Large intestine (tissue), 3 donors: ENCODE results near the gene KCNJ12. TPM values are rescaled to one million over a fixed set of nuclear protein-coding genes. Genes with fewer than 3 reads are reported as not detected.
"Not testable (repeated sequence)": the region's sequence is repeated elsewhere in the genome, so short reads cannot be mapped to it uniquely, and the experiment has no call there.

Experiments used
- DNase-seq, 2 donors: peaks; one replicate each; pipeline versions ENCODE4 v3.0.0 to v3.0.0-alpha.2; 2013
- H3K27ac ChIP-seq: one replicate; pipeline ENCODE4 v1.5.1; 2013; ENCODE audit warnings: low read length
- H3K27me3 ChIP-seq: 2 replicates; pipeline ENCODE4 v1.6.1; 2013; ENCODE audit warnings: low read length; ENCODE audit not compliant: control insufficient read depth, insufficient read depth
- H3K36me3 ChIP-seq: 2 replicates; pipeline ENCODE4 v1.6.1; 2013; ENCODE audit warnings: low read length; ENCODE audit not compliant: control insufficient read depth, insufficient read depth
- H3K4me1 ChIP-seq: one replicate; pipeline ENCODE4 v1.6.1; 2013; ENCODE audit warnings: low read length; ENCODE audit not compliant: control insufficient read depth, insufficient read depth
- H3K4me3 ChIP-seq: one replicate; pipeline ENCODE4 v1.5.1; 2013; ENCODE audit warnings: low read length
- H3K9me3 ChIP-seq: one replicate; pipeline ENCODE4 v1.6.1; 2013; ENCODE audit warnings: mild to moderate bottlenecking, low read depth, low read length, moderate library complexity; ENCODE audit not compliant: control insufficient read depth
- WGBS: methylation state at CpG from one replicate; pipeline ENCODE4 v1.1.5; 2013; ENCODE audit warnings: low lambda C conversion rate; ENCODE audit not compliant: insufficient coverage; 5-methylcytosine and 5-hydroxymethylcytosine counted together
- polyA plus RNA-seq: library from polyadenylated mRNA; unstranded; fragments of 120-200 nt; gene quantifications from one replicate; pipeline ENCODE4 v1.2.1, GENCODE V29; 2013

Gene KCNJ12
- polyA plus RNA-seq, 1 donor = 18.4 TPM

DNA sequence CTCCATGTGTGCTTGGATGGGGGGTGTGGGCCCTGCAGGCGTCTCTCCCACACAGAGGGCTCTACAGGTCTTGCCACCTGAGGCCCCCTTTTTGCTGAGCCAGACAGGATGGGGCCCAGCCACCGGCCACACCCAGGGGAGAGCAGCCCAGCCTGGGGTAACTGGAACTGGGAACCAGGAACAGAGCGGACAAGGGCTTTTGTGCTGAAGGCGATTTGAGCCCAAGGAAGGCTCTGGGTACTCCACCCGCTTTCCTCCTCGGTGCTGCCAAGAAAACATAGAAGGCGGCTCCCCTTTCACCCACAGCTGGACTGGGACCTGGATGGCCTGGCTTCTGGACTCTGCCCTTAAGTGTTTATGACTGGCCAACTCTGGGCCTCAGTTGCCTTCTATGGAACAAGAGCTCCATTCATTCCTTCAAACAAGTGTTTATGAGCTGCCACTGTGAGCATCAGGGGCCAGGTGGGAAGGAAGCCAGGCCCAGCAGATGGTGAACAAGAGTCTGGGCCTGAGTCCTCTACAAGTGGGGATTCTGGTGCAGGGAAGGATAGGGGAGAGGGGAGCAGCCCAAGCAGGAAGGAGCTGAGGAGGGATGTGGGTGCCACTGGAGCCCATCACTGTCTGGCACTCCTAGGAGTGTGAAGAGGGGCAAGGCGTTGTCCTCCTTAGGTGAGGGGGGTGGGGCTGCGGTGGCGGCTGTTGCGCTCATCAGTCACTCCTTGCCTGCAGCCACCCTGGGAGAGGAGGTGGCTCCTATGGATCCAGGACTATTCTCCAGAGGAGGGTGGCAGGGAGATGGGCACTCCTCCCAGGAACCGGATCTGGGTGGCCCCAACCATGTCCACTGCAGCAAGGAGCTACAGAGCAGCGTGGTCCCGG lies 46.4 kb downstream of the KCNJ12 start:
- H3K27me3 ChIP-seq, DNase-seq, H3K4me3 ChIP-seq, H3K4me1 ChIP-seq, H3K27ac ChIP-seq, H3K36me3 ChIP-seq, H3K9me3 ChIP-seq: not testable (repeated sequence)
- WGBS = no CpG with 5 or more reads among the region's 14 CpGs

DNA sequence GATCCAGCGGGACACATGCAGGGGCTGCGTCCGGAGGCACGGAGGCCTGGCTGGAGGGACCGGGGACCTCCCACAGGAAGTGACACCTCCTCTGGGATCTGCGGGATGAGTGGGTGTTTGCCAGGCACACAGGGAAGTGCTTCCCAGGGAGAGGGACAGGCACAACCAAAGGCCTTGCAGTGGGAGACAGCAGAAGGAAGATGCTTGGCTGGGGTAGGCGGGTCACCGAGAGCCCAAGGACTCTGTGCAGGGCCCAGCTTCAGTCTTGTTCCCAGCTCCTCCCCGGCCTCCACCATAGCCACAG lies 47.0 kb downstream of the KCNJ12 start:
- not testable (repeated sequence) for H3K36me3 ChIP-seq, DNase-seq, H3K27me3 ChIP-seq, H3K4me3 ChIP-seq, H3K9me3 ChIP-seq, H3K4me1 ChIP-seq, H3K27ac ChIP-seq
- WGBS = no CpG with 5 or more reads among the region's 9 CpGs

DNA sequence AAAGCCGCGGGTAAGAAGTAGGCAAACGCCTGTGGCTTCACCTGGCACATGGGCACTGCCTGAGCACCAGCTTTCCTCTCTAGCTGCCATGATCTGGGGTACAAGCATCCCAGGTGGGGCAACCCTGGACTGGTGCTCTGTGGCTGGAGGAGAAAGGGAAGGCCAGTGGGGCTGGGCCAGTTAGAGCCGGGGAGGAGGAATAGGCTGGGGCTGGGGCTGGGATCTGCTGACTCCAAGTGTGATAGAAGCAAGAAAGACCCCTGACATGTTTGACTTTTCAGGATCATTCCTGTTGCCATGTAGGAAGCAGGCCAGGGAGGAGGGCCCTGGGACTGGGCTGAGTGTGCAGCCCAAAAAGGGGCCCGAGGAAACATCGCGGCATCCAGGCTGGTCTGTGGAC lies 48.5 kb downstream of the KCNJ12 start:
- not testable (repeated sequence) for H3K9me3 ChIP-seq, H3K27me3 ChIP-seq, H3K4me1 ChIP-seq, H3K27ac ChIP-seq, H3K4me3 ChIP-seq, H3K36me3 ChIP-seq, DNase-seq
- WGBS = no CpG with 5 or more reads among the region's 7 CpGs

DNA sequence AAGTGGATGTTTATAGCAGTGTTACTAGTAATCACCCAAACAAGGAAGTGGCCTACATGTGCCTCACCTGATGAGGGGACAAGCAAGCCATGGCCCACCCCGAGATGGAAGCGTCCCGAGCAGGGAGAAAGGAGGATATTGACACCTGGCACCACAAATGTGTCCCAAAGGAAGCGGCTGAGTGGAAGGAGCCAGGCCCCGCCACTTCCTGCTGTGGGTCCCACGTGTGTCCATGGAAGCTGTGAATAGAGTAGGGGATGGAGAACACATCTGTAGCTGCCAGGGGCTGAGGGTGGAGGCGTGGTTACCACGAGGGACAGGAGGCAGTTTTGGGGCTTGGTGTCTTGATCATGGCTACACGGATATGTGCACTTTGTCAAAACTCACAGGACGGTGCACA lies 49.2 kb downstream of the KCNJ12 start:
- WGBS = no CpG with 5 or more reads among the region's 10 CpGs
- H3K27ac ChIP-seq = no peak overlapping the region
- no peak for DNase-seq
- no peaks in the 10 kb centered on the region for H3K27me3 ChIP-seq
- no peaks in the 10 kb centered on the region for H3K36me3 ChIP-seq
- H3K4me1 ChIP-seq = no peaks in the 10 kb centered on the region
- H3K9me3 ChIP-seq = no peaks in the 10 kb centered on the region
- H3K4me3 ChIP-seq = no peak overlapping the region

DNA sequence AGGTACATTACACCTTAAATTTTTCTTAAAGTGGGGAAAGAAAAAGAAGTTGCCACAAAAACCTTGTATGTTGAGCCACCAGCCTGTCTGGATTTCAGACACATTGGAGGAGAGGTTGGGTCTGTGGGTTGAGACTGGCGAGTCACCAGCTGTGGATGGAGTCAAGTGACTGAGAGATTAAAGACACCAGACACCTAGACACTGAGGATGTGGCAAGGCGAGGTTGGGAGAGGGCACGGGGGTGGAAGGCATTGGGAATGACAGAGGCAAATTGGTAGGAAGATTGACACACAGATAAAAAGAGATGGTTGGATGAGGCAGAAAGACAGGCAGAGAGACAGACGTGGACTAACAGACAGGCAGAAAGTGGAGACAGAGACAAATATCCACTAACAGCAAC lies 49.6 kb downstream of the KCNJ12 start:
- Histone ChIP-seq H3K27ac (no peak overlapping the region), H3K4me1 (no peaks in the 10 kb centered on the region), H3K9me3 (no peaks in the 10 kb centered on the region), H3K4me3 (no peak overlapping the region), H3K27me3 (no peaks in the 10 kb centered on the region), H3K36me3 (no peaks in the 10 kb centered on the region)
- WGBS = 79% methylated on average over 2 of the region's 4 CpGs
- no peak for DNase-seq

DNA sequence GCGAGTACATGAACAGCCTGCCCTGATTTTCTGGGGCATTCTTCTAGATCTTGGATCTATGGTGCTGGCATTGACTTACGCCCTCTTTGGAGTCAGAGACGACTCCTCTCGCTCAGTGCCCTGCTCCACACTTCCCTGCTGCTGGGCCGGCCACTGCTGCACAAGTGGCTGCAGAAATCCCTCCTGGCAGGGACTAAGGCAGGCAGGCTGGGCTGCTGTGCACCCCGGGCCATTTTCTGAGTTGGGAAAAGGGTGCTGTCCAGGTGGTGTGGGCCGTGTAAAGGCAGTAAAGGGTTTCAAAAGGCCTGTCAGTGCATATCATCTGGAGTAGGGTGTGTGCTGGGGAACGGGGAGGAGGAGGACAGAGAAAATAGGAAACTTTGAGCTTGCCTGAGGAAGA lies 50.1 kb downstream of the KCNJ12 start:
- H3K4me3 ChIP-seq, H3K9me3 ChIP-seq, H3K36me3 ChIP-seq, H3K27me3 ChIP-seq, H3K27ac ChIP-seq, H3K4me1 ChIP-seq, DNase-seq: not testable (repeated sequence)
- no CpG with 5 or more reads among the region's 8 CpGs for WGBS

- H3K27ac ChIP-seq, H3K4me1 ChIP-seq, H3K27me3 ChIP-seq, DNase-seq, H3K36me3 ChIP-seq, H3K4me3 ChIP-seq, H3K9me3 ChIP-seq: not testable (repeated sequence)
- no CpG with 5 or more reads among the region's 8 CpGs for WGBS
Measured at GRCh38 chr17:21426876-21427275, 50.7 kb downstream of the KCNJ12 start.

DNA sequence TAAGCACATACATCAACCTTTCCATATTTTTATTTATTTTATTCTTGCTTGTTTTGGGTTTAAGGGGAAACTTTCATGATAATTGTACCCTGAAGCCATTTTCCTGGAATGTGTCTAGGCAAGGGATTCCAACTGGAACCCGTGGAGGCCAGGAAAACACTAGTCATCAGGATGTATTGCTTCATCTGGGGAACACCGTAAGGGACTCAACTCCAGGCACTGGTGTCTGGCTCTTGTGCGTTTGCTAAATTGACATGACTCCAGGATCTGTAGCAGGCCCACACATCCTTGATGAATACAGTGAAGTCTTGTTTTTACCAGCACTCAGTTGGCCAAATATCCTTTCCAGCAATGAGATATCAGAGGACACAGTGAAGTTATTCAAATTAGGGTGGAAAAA lies 51.6 kb downstream of the KCNJ12 start:
- H3K9me3 ChIP-seq, DNase-seq, H3K4me1 ChIP-seq, H3K4me3 ChIP-seq, H3K27me3 ChIP-seq, H3K36me3 ChIP-seq, H3K27ac ChIP-seq: not testable (repeated sequence)
- no CpG with 5 or more reads among the region's 3 CpGs for WGBS

- H3K4me1 ChIP-seq, H3K4me3 ChIP-seq, H3K9me3 ChIP-seq, H3K36me3 ChIP-seq, H3K27ac ChIP-seq, DNase-seq, H3K27me3 ChIP-seq: not testable (repeated sequence)
- WGBS = no CpG with 5 or more reads among the region's 5 CpGs
Measured at GRCh38 chr17:21428752-21429424, 52.7 kb downstream of the KCNJ12 start.

GRCh38 chr17:21429921-21430628 lies 53.9 kb downstream of the KCNJ12 start:
- not testable (repeated sequence) for H3K36me3 ChIP-seq, H3K9me3 ChIP-seq, H3K27me3 ChIP-seq, H3K27ac ChIP-seq, DNase-seq, H3K4me1 ChIP-seq, H3K4me3 ChIP-seq
- no CpG with 5 or more reads among the region's 5 CpGs for WGBS
